G401.6 (cell line): ENCODE data around the gene CTAGE9.

Experiments
- FAIRE-seq: peaks from 2 replicates; lab custom pipeline; 2012; peaks lifted over from hg19 to GRCh38; lab: Jason Lieb, UNC

CTAGE9 gene

GRCh38 chr6:131673184-131673583 is 37.6 kb downstream of the CTAGE9 start:
- no peak for FAIRE-seq

DNA sequence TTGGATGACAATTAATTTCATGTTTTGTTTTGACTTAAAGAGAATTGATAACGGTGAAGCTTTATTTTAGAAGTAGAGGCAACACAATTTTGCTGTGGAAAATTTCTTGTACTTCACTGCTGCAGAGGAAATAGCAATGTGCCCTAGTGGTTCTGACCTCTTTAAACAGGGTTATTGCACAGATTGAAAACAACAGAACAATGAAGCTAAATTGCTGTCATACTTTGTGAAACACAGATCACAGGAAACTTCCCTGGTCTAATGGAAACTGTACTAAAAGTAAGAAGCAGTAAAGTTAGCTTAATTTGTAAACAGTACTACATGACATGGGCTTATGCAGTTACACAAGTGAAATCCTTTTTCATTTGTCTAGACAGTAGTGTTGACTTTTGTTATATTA is 40.9 kb downstream of the CTAGE9 start:
- FAIRE-seq, result no peak

DNA sequence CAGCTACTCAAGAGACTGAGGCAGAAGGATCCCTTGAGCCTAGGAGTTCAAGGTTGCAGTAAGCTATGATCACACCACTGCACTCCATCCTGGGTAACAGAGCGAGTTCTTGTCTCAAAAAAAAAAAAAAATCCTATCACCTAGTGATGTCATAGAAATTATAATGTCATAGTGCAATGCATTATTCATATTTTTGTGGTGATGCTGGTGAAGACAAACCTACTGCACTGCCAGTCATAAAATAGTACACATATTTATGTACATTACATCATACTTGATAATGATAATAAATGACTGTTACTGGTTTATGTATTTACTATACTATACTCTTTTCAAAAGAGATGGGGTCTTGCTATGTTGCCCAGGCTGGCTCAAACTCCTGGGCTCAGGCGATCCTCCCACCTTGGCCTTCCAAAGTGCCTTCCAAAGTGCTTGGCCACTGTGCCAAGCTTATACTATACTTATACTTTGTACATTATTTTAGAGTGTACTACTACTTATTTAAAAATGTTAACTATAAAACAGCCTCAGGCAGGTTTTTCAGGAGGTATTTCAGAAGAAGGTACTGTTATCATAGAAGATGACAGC is 47.1 kb downstream of the CTAGE9 start:
- no peak for FAIRE-seq

DNA sequence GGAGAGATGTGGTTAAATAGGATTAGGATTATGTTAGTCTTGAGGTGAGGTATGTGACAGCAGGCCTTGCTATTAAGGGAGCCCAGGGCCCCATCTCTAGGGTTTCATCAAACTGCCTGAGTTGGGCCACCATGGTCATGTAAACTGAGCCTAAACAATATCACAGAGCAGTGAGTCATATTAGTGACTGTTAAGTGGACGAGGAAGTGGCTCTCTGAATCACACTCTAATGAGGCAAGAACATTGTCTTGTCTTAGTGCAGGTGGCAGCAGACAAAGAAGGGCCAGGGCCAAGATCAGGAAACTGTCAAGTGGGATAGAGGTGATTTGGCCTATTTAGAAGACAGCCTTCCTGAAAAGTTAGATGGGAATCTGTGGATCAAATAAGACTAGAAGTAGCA is 50.6 kb downstream of the CTAGE9 start:
- FAIRE-seq, result no peak
